GM23248 (cell line): ENCODE results near the gene KCNMA1.

ENCODE experiments used
- EZH2 ChIP-seq: fragments of 200-600 bp; sonication (generic); IDR thresholded peaks from 2 replicates; pipeline ENCODE4 v1.6.1; 2018; ENCODE audit warnings: antibody characterized with exemption, mild to moderate bottlenecking; ENCODE audit not compliant: insufficient read depth, poor library complexity, severe bottlenecking
- EZH2phosphoT487 ChIP-seq: fragments of 200-600 bp; sonication (generic); IDR thresholded peaks from 2 replicates; pipeline ENCODE4 v1.6.1; 2018; ENCODE audit warnings: antibody characterized with exemption, moderate library complexity, mild to moderate bottlenecking, low read depth; ENCODE audit not compliant: insufficient read depth

DNA sequence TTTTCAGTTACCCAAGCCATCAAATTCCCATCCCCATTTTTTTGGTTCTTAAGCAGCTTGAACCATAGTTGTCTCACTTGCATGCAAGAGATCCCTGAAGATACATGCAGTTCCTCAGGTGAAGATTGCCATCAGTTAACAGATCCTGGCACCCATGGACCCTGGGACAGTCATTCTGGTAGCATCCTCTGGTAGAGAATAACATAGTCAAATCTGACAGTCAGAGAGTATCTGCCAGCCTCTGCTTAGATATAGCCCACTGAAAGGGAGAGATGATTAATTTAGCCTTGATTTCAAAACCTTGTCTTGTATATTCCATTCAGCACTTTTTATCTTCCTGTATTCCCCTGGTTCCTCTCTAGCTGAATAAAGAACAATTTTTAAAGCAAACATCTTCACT, 280.4 kb downstream of the KCNMA1 start:
- TF ChIP-seq EZH2 = no peak
- no peak for TF ChIP-seq EZH2phosphoT487
